ENCODE data around the gene SPG7.

The SPG7 gene

DNA sequence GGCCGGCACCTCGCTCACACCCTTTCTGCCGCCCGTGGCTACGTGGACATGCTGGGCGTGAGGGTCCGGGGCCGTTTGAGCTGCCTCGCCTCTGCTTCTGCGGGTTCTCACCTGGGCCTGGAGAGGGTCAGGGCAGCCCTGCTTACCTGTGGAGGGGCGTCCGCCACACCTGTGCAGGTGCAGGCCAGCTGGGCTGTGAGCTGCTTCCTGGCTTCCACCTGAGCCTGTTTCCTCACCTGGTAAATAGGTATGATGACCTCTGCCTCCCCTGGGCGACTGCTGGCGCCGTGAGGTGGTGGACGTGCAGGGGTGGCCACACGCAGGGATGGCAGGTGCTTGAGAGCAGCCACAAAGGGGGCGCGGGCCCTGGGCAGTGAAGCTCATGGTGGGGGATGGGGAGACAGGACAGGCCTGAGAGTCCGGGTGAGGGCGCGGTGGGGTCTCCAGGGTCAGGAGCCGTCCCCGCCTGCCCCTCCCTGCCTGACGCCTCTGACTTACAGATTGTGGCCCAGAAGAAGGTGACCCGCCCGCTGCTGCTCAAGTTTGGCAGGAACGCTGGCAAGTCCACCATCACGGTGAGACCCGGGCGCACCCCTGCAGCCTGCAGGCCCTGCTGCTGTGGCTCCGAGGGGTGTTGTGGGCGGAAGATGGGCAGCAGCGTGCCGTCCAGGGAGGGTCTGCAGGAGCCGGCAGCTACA is 75.1 kb downstream of the SPG7 start:
- H3K36me3 ChIP-seq (ENCODE audit: control insufficient read depth in 2 of 2, insufficient read depth in 1 of 2, low read length in 2 of 2), result no peaks in the 10 kb centered on the region
- ChIA-PET POLR2A (no interaction called here), CTCF (interaction anchor here (0.6 to 0.9 kb wide), 3 partner anchors 9 to 77 kb away, joined by 3 read pairs; no protein-coding TSS in a partner anchor)
- H3K27ac ChIP-seq (ENCODE audit: extremely low read depth, low read depth, low read length), result no peak overlapping the region
- H3K4me1 ChIP-seq (ENCODE audit: control insufficient read depth, insufficient read depth, low read length), result no peaks in the 10 kb centered on the region
- no peak for TF ChIP-seq ZNF473 (tag by site-specific recombination; IDR thresholded peaks at IDR 0.05)
- TF ChIP-seq ZNF391 (tag by site-specific recombination; IDR thresholded peaks at IDR 0.05; ENCODE audit: borderline replicate concordance, low read depth), result no peak
- no peak for TF ChIP-seq ZNF248 (tag by site-specific recombination; IDR thresholded peaks at IDR 0.05)
- TF ChIP-seq ZNF776 (tag by site-specific recombination; IDR thresholded peaks at IDR 0.05; ENCODE audit: borderline replicate concordance), result no peak
- no peak for TF ChIP-seq ZNF600 (tag by site-specific recombination; IDR thresholded peaks at IDR 0.05)
- no peak for TF ChIP-seq ZNF785 (tag by site-specific recombination; IDR thresholded peaks at IDR 0.05)
- no peak for TF ChIP-seq ZNF114 (tag by site-specific recombination; IDR thresholded peaks at IDR 0.05)
- no peak for TF ChIP-seq ZNF596 (tag by site-specific recombination; IDR thresholded peaks at IDR 0.05)
- TF ChIP-seq, protein P1, sequence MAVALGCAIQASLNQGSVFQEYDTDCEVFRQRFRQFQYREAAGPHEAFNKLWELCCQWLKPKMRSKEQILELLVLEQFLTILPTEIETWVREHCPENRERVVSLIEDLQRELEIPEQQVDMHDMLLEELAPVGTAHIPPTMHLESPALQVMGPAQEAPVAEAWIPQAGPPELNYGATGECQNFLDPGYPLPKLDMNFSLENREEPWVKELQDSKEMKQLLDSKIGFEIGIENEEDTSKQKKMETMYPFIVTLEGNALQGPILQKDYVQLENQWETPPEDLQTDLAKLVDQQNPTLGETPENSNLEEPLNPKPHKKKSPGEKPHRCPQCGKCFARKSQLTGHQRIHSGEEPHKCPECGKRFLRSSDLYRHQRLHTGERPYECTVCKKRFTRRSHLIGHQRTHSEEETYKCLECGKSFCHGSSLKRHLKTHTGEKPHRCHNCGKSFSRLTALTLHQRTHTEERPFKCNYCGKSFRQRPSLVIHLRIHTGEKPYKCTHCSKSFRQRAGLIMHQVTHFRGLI (tag by site-specific recombination; IDR thresholded peaks at IDR 0.05), result no peak
- no peak for TF ChIP-seq ZNF791 (tag by site-specific recombination; IDR thresholded peaks at IDR 0.05)
- TF ChIP-seq, protein P2, sequence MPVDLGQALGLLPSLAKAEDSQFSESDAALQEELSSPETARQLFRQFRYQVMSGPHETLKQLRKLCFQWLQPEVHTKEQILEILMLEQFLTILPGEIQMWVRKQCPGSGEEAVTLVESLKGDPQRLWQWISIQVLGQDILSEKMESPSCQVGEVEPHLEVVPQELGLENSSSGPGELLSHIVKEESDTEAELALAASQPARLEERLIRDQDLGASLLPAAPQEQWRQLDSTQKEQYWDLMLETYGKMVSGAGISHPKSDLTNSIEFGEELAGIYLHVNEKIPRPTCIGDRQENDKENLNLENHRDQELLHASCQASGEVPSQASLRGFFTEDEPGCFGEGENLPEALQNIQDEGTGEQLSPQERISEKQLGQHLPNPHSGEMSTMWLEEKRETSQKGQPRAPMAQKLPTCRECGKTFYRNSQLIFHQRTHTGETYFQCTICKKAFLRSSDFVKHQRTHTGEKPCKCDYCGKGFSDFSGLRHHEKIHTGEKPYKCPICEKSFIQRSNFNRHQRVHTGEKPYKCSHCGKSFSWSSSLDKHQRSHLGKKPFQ (tag by site-specific recombination; IDR thresholded peaks at IDR 0.05), result no peak
- no peak for TF ChIP-seq ZFP3 (tag by site-specific recombination; IDR thresholded peaks at IDR 0.05; ENCODE audit: low read depth)
- TF ChIP-seq ZNF76 (tag by site-specific recombination; IDR thresholded peaks at IDR 0.05; ENCODE audit: borderline replicate concordance, low read depth), result no peak
- no peak for TF ChIP-seq ZNF404 (tag by site-specific recombination; IDR thresholded peaks at IDR 0.05)
- no peak for TF ChIP-seq ZNF521 (tag by site-specific recombination; IDR thresholded peaks at IDR 0.05)
- TF ChIP-seq, protein P3, sequence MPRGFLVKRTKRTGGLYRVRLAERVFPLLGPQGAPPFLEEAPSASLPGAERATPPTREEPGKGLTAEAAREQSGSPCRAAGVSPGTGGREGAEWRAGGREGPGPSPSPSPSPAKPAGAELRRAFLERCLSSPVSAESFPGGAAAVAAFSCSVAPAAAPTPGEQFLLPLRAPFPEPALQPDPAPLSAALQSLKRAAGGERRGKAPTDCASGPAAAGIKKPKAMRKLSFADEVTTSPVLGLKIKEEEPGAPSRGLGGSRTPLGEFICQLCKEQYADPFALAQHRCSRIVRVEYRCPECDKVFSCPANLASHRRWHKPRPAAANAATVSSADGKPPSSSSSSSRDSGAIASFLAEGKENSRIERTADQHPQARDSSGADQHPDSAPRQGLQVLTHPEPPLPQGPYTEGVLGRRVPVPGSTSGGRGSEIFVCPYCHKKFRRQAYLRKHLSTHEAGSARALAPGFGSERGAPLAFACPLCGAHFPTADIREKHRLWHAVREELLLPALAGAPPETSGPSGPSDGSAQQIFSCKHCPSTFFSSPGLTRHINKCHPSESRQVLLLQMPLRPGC (tag by site-specific recombination; IDR thresholded peaks at IDR 0.05), result no peak
- no peak for TF ChIP-seq ZNF768 (tag by site-specific recombination; IDR thresholded peaks at IDR 0.05)
- no peak for TF ChIP-seq ZNF169 (tag by site-specific recombination; IDR thresholded peaks at IDR 0.05)
- TF ChIP-seq ZNF433 (tag by site-specific recombination; IDR thresholded peaks at IDR 0.05; ENCODE audit: low read depth), result no peak
- TF ChIP-seq SP3 (tag by site-specific recombination; IDR thresholded peaks at IDR 0.05), result no peak
- H3K9me3 ChIP-seq (ENCODE audit: control insufficient read depth, insufficient read depth, low read depth, low read length), result no peaks in the 10 kb centered on the region
- H3K4me3 ChIP-seq (ENCODE audit: low read depth, low read length), result no peak overlapping the region

DNA sequence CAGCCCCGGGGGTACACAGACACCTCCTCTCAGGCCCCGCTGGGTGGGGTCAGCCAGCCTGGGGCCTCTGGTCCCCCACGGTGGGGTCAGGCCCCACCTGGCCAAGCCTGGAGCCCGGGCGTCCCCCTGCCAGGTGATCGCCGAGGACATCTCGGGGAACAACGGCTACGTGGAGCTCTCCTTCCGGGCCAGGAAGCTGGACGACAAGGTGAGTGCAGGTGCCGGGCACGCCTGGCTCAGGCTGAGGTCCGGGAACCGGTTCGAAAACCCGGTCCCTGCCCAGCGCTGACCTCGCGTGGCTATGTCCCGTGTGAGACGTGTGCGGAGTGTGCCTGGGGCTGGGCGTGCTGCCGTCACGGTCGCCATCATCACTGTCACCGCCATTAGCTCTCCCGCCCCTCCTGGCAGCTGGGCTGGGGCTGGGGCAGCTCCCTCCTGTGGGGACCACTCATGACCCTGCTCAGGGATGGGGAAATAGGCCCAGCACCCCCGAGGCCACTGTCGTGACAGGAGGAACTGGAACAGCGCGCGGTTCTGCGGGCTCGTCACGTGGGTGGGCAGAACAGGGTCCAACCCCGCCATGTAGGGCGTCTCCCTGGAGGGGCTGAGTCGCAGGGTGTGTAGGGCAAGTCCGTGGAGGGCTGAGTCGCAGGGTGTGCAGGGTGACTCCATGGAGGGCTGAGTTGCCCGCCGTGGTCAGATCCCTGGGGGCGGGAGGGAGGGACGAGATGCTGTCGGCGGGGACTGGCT is 75.9 kb downstream of the SPG7 start:
- no peaks in the 10 kb centered on the region for H3K4me1 ChIP-seq (ENCODE audit: control insufficient read depth, insufficient read depth, low read length)
- POLR2A ChIA-PET, result interaction anchor here (1.1 kb wide), 1 partner anchor 16 kb away, joined by 3 read pairs; no protein-coding TSS in a partner anchor
- H3K27ac ChIP-seq (ENCODE audit: extremely low read depth, low read depth, low read length), result no peak overlapping the region
- peak; percentile 54 for TF ChIP-seq KLF1 (tag by site-specific recombination; IDR thresholded peaks at IDR 0.05)
- TF ChIP-seq ZNF530 (tag by site-specific recombination; IDR thresholded peaks at IDR 0.05; ENCODE audit: low read depth), result no peak
- no peak overlapping the region for H3K4me3 ChIP-seq (ENCODE audit: low read depth, low read length)
- H3K36me3 ChIP-seq (ENCODE audit: control insufficient read depth in 2 of 2, insufficient read depth in 1 of 2, low read length in 2 of 2), result no peaks in the 10 kb centered on the region
- CTCF ChIA-PET, result interaction anchor here (0.6 to 0.9 kb wide), 2 partner anchors 10 to 78 kb away, joined by 3 read pairs; no protein-coding TSS in a partner anchor
- no peaks in the 10 kb centered on the region for H3K9me3 ChIP-seq (ENCODE audit: control insufficient read depth, insufficient read depth, low read depth, low read length)

Measured in HEK293 (cell line).